Natural killer cell treated with Interleukin-12 subunit alpha and Interleukin-12 subunit beta and Interleukin-15 and Interleukin-18, amount 100 ng/mL, for 72 hours (primary cell): Measurements from ENCODE around the gene JAK1. TPM values are rescaled to one million over a fixed set of nuclear protein-coding genes. Genes with fewer than 3 reads are reported as not detected.

Experiments
- ATAC-seq, 2 donors: fragments of 150-1000 bp; cut with Tn5 transposase in 1 of 2; sonication (Bioruptor Pico), chemical (Tn5 transposase) in 1 of 2; 2 replicates each; pipeline ENCODE4 v1.10.0; 2021
- DNase-seq: peaks from one replicate; pipeline ENCODE4 v3.0.0; 2022; ENCODE audit warnings: low spot score
- H3K27ac Mint-ChIP-seq, 2 donors: 1 replicate in 1 of 2; 2 replicates in 1 of 2; pipeline ENCODE4 v1.8.0; 2022; ENCODE audit warnings: mixed read lengths in 2 of 2, mild to moderate bottlenecking in 1 of 2, moderate library complexity in 1 of 2
- H3K27me3 Mint-ChIP-seq, 2 donors: 1 replicate in 1 of 2; 2 replicates in 1 of 2; pipeline ENCODE4 v1.8.0; 2022; ENCODE audit warnings: mixed read lengths in 2 of 2
- H3K36me3 Mint-ChIP-seq: one replicate; pipeline ENCODE4 v1.8.0; 2022; ENCODE audit warnings: mixed read lengths
- H3K4me1 Mint-ChIP-seq, 2 donors: 1 replicate in 1 of 2; 2 replicates in 1 of 2; pipeline ENCODE4 v1.8.0; 2022; ENCODE audit warnings: low read depth in 2 of 2, mixed read lengths in 2 of 2, mild to moderate bottlenecking in 1 of 2
- H3K4me3 Mint-ChIP-seq: one replicate; pipeline ENCODE4 v1.8.0; 2022; ENCODE audit warnings: mixed read lengths
- H3K9me3 Mint-ChIP-seq: 2 replicates; pipeline ENCODE4 v1.8.0; 2022; ENCODE audit warnings: mixed read lengths
- total RNA-seq, 2 donors: library from RNA; stranded (reverse); gene quantifications; one replicate each; pipeline ENCODE4 v1.2.3, GENCODE V29; 2022

JAK1 gene
- total RNA-seq, 2 donors from 2014 or later = 132 to 198 TPM

DNA sequence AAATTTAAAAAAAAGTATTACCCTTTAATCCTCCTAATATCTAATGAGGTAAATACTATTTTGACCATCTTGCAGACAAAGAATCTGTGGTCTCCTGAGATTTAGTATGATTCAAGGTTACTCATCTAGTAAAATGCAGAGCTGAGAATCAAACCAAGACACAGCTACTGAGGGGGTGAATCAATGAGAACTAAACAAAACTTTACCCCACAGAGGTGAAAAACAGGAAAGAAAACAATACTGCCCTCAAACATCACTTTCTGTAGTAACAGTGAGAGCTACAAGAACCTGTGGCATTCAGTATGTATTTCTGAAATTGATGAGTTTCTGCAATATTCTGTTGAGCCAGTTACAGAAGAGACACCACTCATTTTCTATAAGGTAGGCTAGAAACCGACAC lies 85.1 kb downstream of the JAK1 start:
- peaks cover 72 to 80% of the 10 kb centered on the region in 2 donors for H3K4me1 Mint-ChIP-seq
- ATAC-seq = no peak
- peaks cover 21% of the 10 kb centered on the region for H3K36me3 Mint-ChIP-seq
- H3K27me3 Mint-ChIP-seq = no peaks in the 10 kb centered on the region
- no peak overlapping the region for H3K27ac Mint-ChIP-seq
- peak overlapping the region; percentile 82 for H3K4me3 Mint-ChIP-seq
- DNase-seq = no peak
- H3K9me3 Mint-ChIP-seq = no peaks in the 10 kb centered on the region

- Mint-ChIP-seq H3K9me3 (no peaks in the 10 kb centered on the region), H3K36me3 (peaks cover 27% of the 10 kb centered on the region), H3K27ac (peak overlapping the region in 1 of 2 donors; percentile 24), H3K4me1 (peaks cover 75 to 80% of the 10 kb centered on the region in 2 donors), H3K27me3 (no peaks in the 10 kb centered on the region), H3K4me3 (no peak overlapping the region)
- no peak for DNase-seq
- no peak for ATAC-seq
Observed at GRCh38 chr1:64880449-64880848, 85.9 kb downstream of the JAK1 start.

GRCh38 chr1:64878931-64879611 lies 87.3 kb downstream of the JAK1 start:
- H3K27ac Mint-ChIP-seq = peak overlapping the region in 1 of 2 donors; percentile 75
- no peak for ATAC-seq
- peaks cover 28% of the 10 kb centered on the region for H3K36me3 Mint-ChIP-seq
- H3K4me1 Mint-ChIP-seq = peaks cover 77 to 78% of the 10 kb centered on the region in 2 donors
- no peak overlapping the region for H3K4me3 Mint-ChIP-seq
- no peaks in the 10 kb centered on the region for H3K27me3 Mint-ChIP-seq
- H3K9me3 Mint-ChIP-seq = no peaks in the 10 kb centered on the region
- DNase-seq = no peak

- no peak overlapping the region for H3K4me3 Mint-ChIP-seq
- ATAC-seq (no peak), DNase-seq (no peak)
- peaks cover 74 to 75% of the 10 kb centered on the region in 2 donors for H3K4me1 Mint-ChIP-seq
- peaks cover 33% of the 10 kb centered on the region for H3K36me3 Mint-ChIP-seq
- no peaks in the 10 kb centered on the region for H3K27me3 Mint-ChIP-seq
- H3K9me3 Mint-ChIP-seq = no peaks in the 10 kb centered on the region
- peak overlapping the region; percentile 61 to 95 for H3K27ac Mint-ChIP-seq
Observed at GRCh38 chr1:64878090-64878489, 88.3 kb downstream of the JAK1 start.

DNA sequence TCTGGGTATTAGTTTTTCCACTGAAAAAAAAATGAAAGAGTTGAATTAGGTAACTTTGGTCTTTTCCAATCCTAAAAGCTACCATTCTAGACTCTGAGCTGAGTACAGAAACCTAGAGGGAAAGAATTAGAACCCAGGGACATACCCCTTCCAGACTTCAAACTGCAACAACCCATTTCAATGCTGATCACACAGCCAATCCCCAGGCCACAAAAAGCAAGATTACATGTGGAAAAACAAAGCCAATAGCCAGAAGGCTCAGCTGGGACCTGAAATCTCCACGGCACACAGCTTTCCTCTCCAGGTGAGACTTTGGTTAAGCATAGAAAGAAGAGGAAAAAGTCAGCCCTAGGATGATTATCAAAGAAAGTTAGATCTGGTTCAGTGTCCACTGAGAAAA lies 88.8 kb downstream of the JAK1 start:
- ATAC-seq = no peak
- Mint-ChIP-seq H3K4me1 (peaks cover 74 to 75% of the 10 kb centered on the region in 2 donors), H3K36me3 (peaks cover 33% of the 10 kb centered on the region), H3K4me3 (peak overlapping the region; percentile 77), H3K27ac (peak overlapping the region; percentile 61 to 95), H3K9me3 (no peaks in the 10 kb centered on the region), H3K27me3 (no peaks in the 10 kb centered on the region)
- DNase-seq = no peak

DNA sequence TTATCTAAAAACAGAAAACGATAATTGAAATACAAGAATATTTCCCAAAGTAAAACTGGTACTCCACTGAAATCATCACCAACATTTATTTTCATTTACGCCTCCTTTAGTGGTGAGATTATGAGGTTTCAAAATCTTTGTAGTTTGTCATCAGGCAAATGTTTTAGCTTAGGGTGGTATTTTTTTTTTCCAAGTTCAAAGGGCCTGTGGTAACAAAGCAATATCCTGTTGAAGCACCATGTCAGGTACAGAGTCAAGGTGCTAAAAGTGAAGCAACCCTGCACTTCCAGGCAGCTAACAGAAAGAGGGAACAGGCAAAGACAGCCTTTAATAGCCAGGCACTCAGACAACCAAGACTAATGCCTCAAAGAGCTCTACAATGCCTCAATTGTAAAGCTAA lies 89.2 kb downstream of the JAK1 start:
- peaks cover 73 to 74% of the 10 kb centered on the region in 2 donors for H3K4me1 Mint-ChIP-seq
- H3K4me3 Mint-ChIP-seq = peak overlapping the region; percentile 77
- ATAC-seq = peak; percentile 64 to 77
- H3K27ac Mint-ChIP-seq = peak overlapping the region; percentile 61 to 95
- no peaks in the 10 kb centered on the region for H3K27me3 Mint-ChIP-seq
- no peak for DNase-seq
- peaks cover 37% of the 10 kb centered on the region for H3K36me3 Mint-ChIP-seq
- no peaks in the 10 kb centered on the region for H3K9me3 Mint-ChIP-seq

- H3K27me3 Mint-ChIP-seq = no peaks in the 10 kb centered on the region
- peak overlapping the region; percentile 61 to 95 for H3K27ac Mint-ChIP-seq
- no peaks in the 10 kb centered on the region for H3K9me3 Mint-ChIP-seq
- peaks cover 75 to 78% of the 10 kb centered on the region in 2 donors for H3K4me1 Mint-ChIP-seq
- DNase-seq = no peak
- peak overlapping the region; percentile 77 for H3K4me3 Mint-ChIP-seq
- ATAC-seq = peak in 1 of 2 donors; percentile 37
- H3K36me3 Mint-ChIP-seq = peaks cover 52% of the 10 kb centered on the region
Observed at GRCh38 chr1:64875606-64876005, 90.7 kb downstream of the JAK1 start.

DNA sequence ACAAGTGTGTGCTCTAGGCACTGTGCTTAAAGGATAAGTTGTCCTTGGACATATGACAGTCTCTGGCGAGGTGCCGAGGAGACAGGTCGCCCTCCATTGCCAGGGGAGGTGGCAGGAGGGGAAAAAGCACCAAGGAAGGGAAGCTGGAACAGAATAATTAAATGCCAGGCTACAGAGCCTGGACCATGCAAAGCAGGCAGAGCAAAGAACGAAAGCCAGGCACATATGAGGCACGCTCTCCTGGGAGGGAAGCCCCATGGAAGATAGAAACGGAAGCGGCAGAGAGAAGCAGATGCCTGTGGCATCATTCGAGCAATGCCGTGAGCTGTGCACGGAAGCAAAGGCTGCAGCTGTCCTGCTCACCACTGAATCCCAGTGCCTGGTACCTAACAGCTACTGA lies 91.2 kb downstream of the JAK1 start:
- Mint-ChIP-seq H3K9me3 (no peaks in the 10 kb centered on the region), H3K4me1 (peaks cover 70 to 73% of the 10 kb centered on the region in 2 donors), H3K4me3 (peak overlapping the region; percentile 77), H3K27me3 (no peaks in the 10 kb centered on the region), H3K27ac (peak overlapping the region; percentile 61 to 95), H3K36me3 (peaks cover 52% of the 10 kb centered on the region)
- no peak for ATAC-seq
- DNase-seq = no peak

DNA sequence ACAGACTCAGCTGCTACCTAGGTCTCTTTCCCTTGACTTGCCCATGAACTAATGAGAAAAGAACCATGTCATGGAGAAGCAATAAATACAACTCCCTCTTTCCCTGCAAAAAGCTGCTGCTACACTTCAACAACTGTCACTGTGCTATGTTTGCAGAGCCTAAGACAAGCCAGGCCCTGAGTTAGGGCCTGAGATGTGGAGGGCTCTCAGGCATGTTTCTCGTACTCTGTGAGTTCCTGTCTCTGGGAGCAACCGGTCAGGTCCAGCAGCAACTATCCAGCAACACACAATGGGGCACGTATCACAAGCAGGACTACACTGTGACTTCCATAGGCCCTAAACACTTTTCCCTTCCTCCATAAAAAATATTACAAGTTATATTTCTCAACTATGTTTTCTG lies 91.7 kb downstream of the JAK1 start:
- peaks cover 52% of the 10 kb centered on the region for H3K36me3 Mint-ChIP-seq
- H3K4me3 Mint-ChIP-seq = no peak overlapping the region
- no peaks in the 10 kb centered on the region for H3K27me3 Mint-ChIP-seq
- no peaks in the 10 kb centered on the region for H3K9me3 Mint-ChIP-seq
- DNase-seq (no peak), ATAC-seq (no peak)
- peaks cover 68 to 73% of the 10 kb centered on the region in 2 donors for H3K4me1 Mint-ChIP-seq
- H3K27ac Mint-ChIP-seq = peak overlapping the region; percentile 61 to 95

DNA sequence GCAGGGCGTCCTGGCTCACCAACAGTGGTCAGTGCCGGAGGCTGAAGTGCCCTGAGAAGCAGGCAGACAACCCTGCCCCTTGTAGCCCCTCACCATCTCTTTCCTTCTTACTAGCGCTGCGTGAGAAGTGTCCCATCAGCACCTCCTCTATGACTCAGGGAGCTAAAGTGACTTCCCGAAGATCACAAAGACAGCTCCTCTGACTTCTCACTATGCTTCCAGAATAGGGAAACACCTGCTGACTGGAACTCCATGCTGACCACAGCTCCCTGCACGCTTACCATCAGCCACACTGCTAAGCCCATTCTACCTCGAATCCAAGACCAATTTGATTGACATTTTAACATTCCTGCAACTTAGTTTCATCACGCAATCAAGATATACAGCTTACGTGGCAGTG lies 92.8 kb downstream of the JAK1 start:
- ATAC-seq (no peak), DNase-seq (no peak)
- peak overlapping the region in 1 of 2 donors; percentile 49 for H3K27ac Mint-ChIP-seq
- H3K9me3 Mint-ChIP-seq = no peaks in the 10 kb centered on the region
- H3K4me1 Mint-ChIP-seq = peaks cover 66 to 68% of the 10 kb centered on the region in 2 donors
- H3K36me3 Mint-ChIP-seq = peaks cover 53% of the 10 kb centered on the region
- no peak overlapping the region for H3K4me3 Mint-ChIP-seq
- H3K27me3 Mint-ChIP-seq = no peaks in the 10 kb centered on the region

GRCh38 chr1:64872067-64872466 lies 94.3 kb downstream of the JAK1 start:
- ATAC-seq (no peak), DNase-seq (no peak)
- no peaks in the 10 kb centered on the region for H3K27me3 Mint-ChIP-seq
- H3K27ac Mint-ChIP-seq = peak overlapping the region; percentile 2 to 49
- no peak overlapping the region for H3K4me3 Mint-ChIP-seq
- H3K9me3 Mint-ChIP-seq = no peaks in the 10 kb centered on the region
- H3K36me3 Mint-ChIP-seq = peaks cover 56% of the 10 kb centered on the region
- H3K4me1 Mint-ChIP-seq = peaks cover 57 to 58% of the 10 kb centered on the region in 2 donors

GRCh38 chr1:64871256-64871655 lies 95.1 kb downstream of the JAK1 start:
- H3K4me3 Mint-ChIP-seq = no peak overlapping the region
- no peak for ATAC-seq
- H3K27ac Mint-ChIP-seq = peak overlapping the region; percentile 2 to 16
- no peaks in the 10 kb centered on the region for H3K9me3 Mint-ChIP-seq
- no peaks in the 10 kb centered on the region for H3K27me3 Mint-ChIP-seq
- H3K4me1 Mint-ChIP-seq = peaks cover 54 to 56% of the 10 kb centered on the region in 2 donors
- peaks cover 61% of the 10 kb centered on the region for H3K36me3 Mint-ChIP-seq
- no peak for DNase-seq

GRCh38 chr1:64867266-64867665 lies 99.1 kb downstream of the JAK1 start:
- H3K4me3 Mint-ChIP-seq = no peak overlapping the region
- no peaks in the 10 kb centered on the region for H3K9me3 Mint-ChIP-seq
- ATAC-seq (no peak), DNase-seq (no peak)
- peaks cover 46 to 55% of the 10 kb centered on the region in 2 donors for H3K4me1 Mint-ChIP-seq
- peaks cover 43% of the 10 kb centered on the region for H3K36me3 Mint-ChIP-seq
- no peak overlapping the region for H3K27ac Mint-ChIP-seq
- no peaks in the 10 kb centered on the region for H3K27me3 Mint-ChIP-seq

- H3K4me1 Mint-ChIP-seq = peaks cover 46 to 56% of the 10 kb centered on the region in 2 donors
- H3K9me3 Mint-ChIP-seq = no peaks in the 10 kb centered on the region
- H3K27ac Mint-ChIP-seq = no peak overlapping the region
- no peaks in the 10 kb centered on the region for H3K27me3 Mint-ChIP-seq
- H3K4me3 Mint-ChIP-seq = no peak overlapping the region
- ATAC-seq (no peak), DNase-seq (no peak)
- peaks cover 37% of the 10 kb centered on the region for H3K36me3 Mint-ChIP-seq
Observed at GRCh38 chr1:64866689-64867088, 99.7 kb downstream of the JAK1 start.
